CD14-positive monocyte (primary cell): ENCODE results near the gene NAA38. TPM values are rescaled to one million over a fixed set of nuclear protein-coding genes. Genes with fewer than 3 reads are reported as not detected.

Source experiments
- DNase-seq, 3 donors: peaks; one replicate each; pipeline ENCODE4 v3.0.0-alpha.2; 2011 to 2022
- H2AFZ ChIP-seq: 2 replicates; pipeline ENCODE4 v1.6.0; 2012; ENCODE audit warnings: mild to moderate bottlenecking, low read depth, low read length, inconsistent platforms; ENCODE audit not compliant: insufficient read depth, poor library complexity, severe bottlenecking
- H3K27ac ChIP-seq, 2 donors: 1 replicate in 1 of 2; 2 replicates in 1 of 2; pipeline ENCODE4 v1.5.1; 2012 to 2013; ENCODE audit warnings: low read length in 2 of 2, control low read depth in 1 of 2, inconsistent platforms in 1 of 2, low read depth in 1 of 2, mild to moderate bottlenecking in 1 of 2
- H3K27me3 ChIP-seq, 2 donors: one replicate each; pipeline versions ENCODE4 v1.6.0 to v1.6.1; 2011 to 2013; ENCODE audit warnings: low read length in 2 of 2; ENCODE audit not compliant: control insufficient read depth in 2 of 2, insufficient read depth in 2 of 2
- H3K36me3 ChIP-seq, 2 donors: replicated peaks in 1 of 2; 1 replicate in 1 of 2; 2 replicates in 1 of 2; pipeline versions ENCODE4 v1.5.1 to v1.6.1; 2012 to 2013; ENCODE audit warnings: low read length in 2 of 2, control low read depth in 1 of 2, inconsistent platforms in 1 of 2, mild to moderate bottlenecking in 1 of 2; ENCODE audit not compliant: insufficient read depth in 2 of 2, control insufficient read depth in 1 of 2
- H3K4me1 ChIP-seq, 2 donors: 1 replicate in 1 of 2; 2 replicates in 1 of 2; pipeline versions ENCODE4 v1.5.1 to v1.6.1; 2012 to 2013; ENCODE audit warnings: low read length in 2 of 2, control low read depth in 1 of 2, inconsistent platforms in 1 of 2, mild to moderate bottlenecking in 1 of 2, moderate library complexity in 1 of 2; ENCODE audit not compliant: insufficient read depth in 2 of 2, control insufficient read depth in 1 of 2
- H3K4me2 ChIP-seq: replicated peaks from 2 replicates; pipeline ENCODE3; 2012; ENCODE audit warnings: low read length, moderate library complexity, mild to moderate bottlenecking; ENCODE audit not compliant: poor library complexity, severe bottlenecking; ENCODE audit errors: extremely low read depth
- H3K4me3 ChIP-seq, 3 experiments: fragments of 200-600 bp in 1 of 3; sonication (generic) in 1 of 3; replicated peaks in 1 of 3; 1 replicate in 2 of 3; 2 replicates in 1 of 3; pipeline ENCODE4 v1.5.1; 2011 to 2013; ENCODE audit warnings: low read length in 3 of 3, mild to moderate bottlenecking in 3 of 3, control low read depth in 2 of 3, low read depth in 2 of 3, inconsistent platforms in 1 of 3, moderate library complexity in 1 of 3
- H3K79me2 ChIP-seq: 2 replicates; pipeline ENCODE4 v1.6.0; 2012; ENCODE audit warnings: mild to moderate bottlenecking, control low read depth, inconsistent platforms, low read length, moderate library complexity; ENCODE audit not compliant: insufficient read depth
- H3K9ac ChIP-seq: 2 replicates; pipeline ENCODE4 v1.6.0; 2017; ENCODE audit warnings: low read length, mild to moderate bottlenecking; ENCODE audit not compliant: insufficient read depth, poor library complexity, severe bottlenecking
- H3K9me3 ChIP-seq, 2 donors: replicated peaks in 1 of 2; 1 replicate in 1 of 2; 2 replicates in 1 of 2; pipeline versions ENCODE4 v1.5.1 to v1.6.1; 2012 to 2013; ENCODE audit warnings: low read length in 2 of 2, control low read depth in 1 of 2; ENCODE audit not compliant: control insufficient read depth in 1 of 2, insufficient read depth in 1 of 2
- H4K20me1 ChIP-seq: 2 replicates; pipeline ENCODE4 v1.6.0; 2012; ENCODE audit warnings: mild to moderate bottlenecking, low read length, control low read depth, moderate library complexity; ENCODE audit not compliant: insufficient read depth
- H3K27ac Mint-ChIP-seq, 7 donors: one replicate each; pipeline ENCODE4 v1.8.0; 2020; ENCODE audit warnings: mild to moderate bottlenecking in 7 of 7, mixed read lengths in 7 of 7, moderate library complexity in 6 of 7, inconsistent platforms in 2 of 7
- H3K27me3 Mint-ChIP-seq, 3 donors: one replicate each; pipeline ENCODE4 v1.8.0; 2021 to 2022; ENCODE audit warnings: low read depth in 3 of 3, mild to moderate bottlenecking in 3 of 3, mixed read lengths in 3 of 3, moderate library complexity in 3 of 3, inconsistent platforms in 1 of 3
- H3K36me3 Mint-ChIP-seq, 2 donors: one replicate each; pipeline ENCODE4 v1.8.0; 2020; ENCODE audit warnings: mixed read lengths in 2 of 2, inconsistent platforms in 1 of 2, mild to moderate bottlenecking in 1 of 2
- H3K4me1 Mint-ChIP-seq: one replicate; pipeline ENCODE4 v1.8.0; 2020; ENCODE audit warnings: mild to moderate bottlenecking, mixed read lengths
- H3K4me3 Mint-ChIP-seq, 2 donors: one replicate each; pipeline ENCODE4 v1.8.0; 2020; ENCODE audit warnings: mild to moderate bottlenecking in 2 of 2, mixed read lengths in 2 of 2, moderate library complexity in 1 of 2
- H3K9me3 Mint-ChIP-seq, 7 donors: one replicate each; pipeline ENCODE4 v1.8.0; 2020 to 2022; ENCODE audit warnings: mixed read lengths in 7 of 7, mild to moderate bottlenecking in 6 of 7, moderate library complexity in 6 of 7, inconsistent platforms in 2 of 7
- WGBS: methylation state at CpG from one replicate; pipeline ENCODE4 v1.1.5; 2013; ENCODE audit warnings: missing lambda C conversion rate; ENCODE audit not compliant: insufficient coverage; 5-methylcytosine and 5-hydroxymethylcytosine counted together
- intact Hi-C, 2 donors: fragments of 100-400 bp; cut with micrococcal nuclease; formaldehyde crosslinking; loops; one replicate each; pipeline versions ENCODE4 v1.15.0 to v1.15.1; 2023
- polyA plus RNA-seq, 3 donors: library from polyadenylated mRNA; depleted of rRNA in 1 of 3; unstranded in 2 of 3; stranded (reverse) in 1 of 3; fragments of 300-500 nt in 2 of 3; fragments of >200 nt in 1 of 3; fragmentation: Illumina TruSeq in 2 of 3; gene quantifications; 1 replicate in 2 of 3; 2 replicates in 1 of 3; pipeline ENCODE4 v1.2.3, GENCODE V29; 2012 to 2021
- TF ChIP-seq, protein P1 (sequence below): fragments of 200-600 bp; IDR thresholded peaks from one replicate; pipeline ENCODE4 v1.8.0; 2022; ENCODE audit warnings: antibody characterized with exemption, mild to moderate bottlenecking

The NAA38 gene
- polyA plus RNA-seq, 3 donors: 63.8 to 197 (median 148) TPM

DNA sequence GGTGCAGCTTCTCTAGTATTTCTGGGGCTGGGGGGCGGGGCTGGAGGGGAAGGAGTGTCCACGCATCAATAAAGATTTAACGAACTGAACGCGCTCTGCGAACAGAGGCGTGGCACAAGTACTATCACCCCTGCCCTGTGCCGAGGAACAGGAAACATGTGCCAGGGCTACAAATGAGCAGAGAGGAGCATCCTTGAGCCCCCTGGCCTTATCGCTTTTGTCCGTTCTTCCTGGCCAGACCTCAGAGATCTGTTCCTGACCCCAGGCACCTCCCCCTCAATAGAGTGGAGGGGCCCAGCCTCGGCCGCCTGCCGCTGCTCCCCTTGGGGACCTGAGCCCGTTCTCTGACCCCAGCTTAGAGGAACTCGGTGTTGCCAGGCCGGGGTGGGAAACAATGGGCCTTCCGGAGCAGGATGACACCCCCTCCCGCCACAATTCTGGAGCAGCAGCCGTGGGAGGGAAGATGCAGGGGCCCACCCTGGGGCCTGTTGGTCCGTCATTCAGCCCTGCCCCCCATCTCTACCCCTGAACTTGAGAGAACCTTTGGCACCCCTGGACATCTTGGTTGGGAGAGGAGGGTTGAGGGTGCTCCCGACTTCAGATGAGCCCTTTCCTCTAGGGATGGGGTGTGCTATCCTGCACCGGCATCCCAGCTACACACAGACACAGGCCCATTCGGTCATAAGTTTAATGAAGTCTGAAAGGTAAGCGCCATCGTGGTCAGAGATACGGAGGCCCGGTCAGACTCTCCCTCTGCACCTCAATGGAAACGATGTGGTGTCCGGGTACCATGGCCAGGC lies 1.1 kb downstream of the NAA38 start:
- no peaks in the 10 kb centered on the region for H3K9me3 Mint-ChIP-seq
- Histone ChIP-seq H3K4me3 (peak overlapping the region; percentile 67 to 95 (median 74)), H2AFZ (peak overlapping the region; percentile 85), H3K4me1 (peaks cover 45 to 57% of the 10 kb centered on the region in 2 donors), H3K9ac (peak overlapping the region; percentile 84), H3K4me2 (peak overlapping the region; percentile 98), H4K20me1 (peaks cover 54% of the 10 kb centered on the region), H3K9me3 (no peaks in the 10 kb centered on the region), H3K36me3 (peaks cover 31 to 55% of the 10 kb centered on the region in 2 donors), H3K79me2 (peaks cover 47% of the 10 kb centered on the region), H3K27ac (peak overlapping the region; percentile 94 to 95), H3K27me3 (no peaks in the 10 kb centered on the region)
- no peak overlapping the region for H3K27ac Mint-ChIP-seq
- peaks cover 36 to 57% of the 10 kb centered on the region in 2 donors for H3K36me3 Mint-ChIP-seq
- intact Hi-C loops: loop anchor here (2.0 kb wide), 3 partner anchors 13 to 33 kb away; partner anchors contain the start of gene KDM6B (in 1 of the 2)
- DNase-seq: peak in 2 of 3 donors; percentile 47 to 52
- TF ChIP-seq, protein P1, sequence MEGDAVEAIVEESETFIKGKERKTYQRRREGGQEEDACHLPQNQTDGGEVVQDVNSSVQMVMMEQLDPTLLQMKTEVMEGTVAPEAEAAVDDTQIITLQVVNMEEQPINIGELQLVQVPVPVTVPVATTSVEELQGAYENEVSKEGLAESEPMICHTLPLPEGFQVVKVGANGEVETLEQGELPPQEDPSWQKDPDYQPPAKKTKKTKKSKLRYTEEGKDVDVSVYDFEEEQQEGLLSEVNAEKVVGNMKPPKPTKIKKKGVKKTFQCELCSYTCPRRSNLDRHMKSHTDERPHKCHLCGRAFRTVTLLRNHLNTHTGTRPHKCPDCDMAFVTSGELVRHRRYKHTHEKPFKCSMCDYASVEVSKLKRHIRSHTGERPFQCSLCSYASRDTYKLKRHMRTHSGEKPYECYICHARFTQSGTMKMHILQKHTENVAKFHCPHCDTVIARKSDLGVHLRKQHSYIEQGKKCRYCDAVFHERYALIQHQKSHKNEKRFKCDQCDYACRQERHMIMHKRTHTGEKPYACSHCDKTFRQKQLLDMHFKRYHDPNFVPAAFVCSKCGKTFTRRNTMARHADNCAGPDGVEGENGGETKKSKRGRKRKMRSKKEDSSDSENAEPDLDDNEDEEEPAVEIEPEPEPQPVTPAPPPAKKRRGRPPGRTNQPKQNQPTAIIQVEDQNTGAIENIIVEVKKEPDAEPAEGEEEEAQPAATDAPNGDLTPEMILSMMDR: no peak
- peaks cover 0 to 4% (median 2%) of the 10 kb centered on the region in 3 donors for H3K27me3 Mint-ChIP-seq
- 0% methylated on average over 24 of the region's 29 CpGs for WGBS
- no peak overlapping the region for H3K4me3 Mint-ChIP-seq
- H3K4me1 Mint-ChIP-seq: peaks cover 9% of the 10 kb centered on the region

DNA sequence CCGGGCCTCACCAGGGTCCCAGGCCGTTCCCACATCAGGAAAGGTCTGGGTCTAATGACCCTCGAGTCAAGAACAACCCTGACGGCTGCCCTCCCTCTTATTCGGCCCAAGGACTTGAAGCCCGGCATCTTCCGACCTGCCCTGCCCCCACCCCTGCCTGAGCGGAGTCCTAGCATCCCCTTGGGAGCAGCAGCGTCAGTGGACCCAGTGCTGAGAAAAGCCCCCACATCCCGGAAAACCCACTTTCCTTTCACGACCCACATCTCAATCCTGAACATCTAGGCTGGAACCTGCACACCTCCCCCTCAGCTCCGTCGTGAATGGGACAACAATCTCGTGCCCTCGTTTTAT lies 1.7 kb downstream of the NAA38 start:
- TF ChIP-seq, protein P1: no peak
- H3K36me3 ChIP-seq: peaks cover 36 to 55% of the 10 kb centered on the region in 2 donors
- H3K9ac ChIP-seq: no peak overlapping the region
- Mint-ChIP-seq H3K27ac (no peak overlapping the region), H3K9me3 (no peaks in the 10 kb centered on the region), H3K4me3 (no peak overlapping the region), H3K4me1 (peaks cover 13% of the 10 kb centered on the region), H3K27me3 (peaks cover 0 to 4% (median 2%) of the 10 kb centered on the region in 3 donors), H3K36me3 (peaks cover 37 to 60% of the 10 kb centered on the region in 2 donors)
- DNase-seq: no peak
- 32% methylated on average over 10 of the region's 15 CpGs for WGBS
- H3K4me2 ChIP-seq: peak overlapping the region; percentile 98
- H3K79me2 ChIP-seq: peaks cover 47% of the 10 kb centered on the region
- peaks cover 60% of the 10 kb centered on the region for H4K20me1 ChIP-seq
- peaks cover 45 to 62% of the 10 kb centered on the region in 2 donors for H3K4me1 ChIP-seq
- no peaks in the 10 kb centered on the region for H3K9me3 ChIP-seq
- intact Hi-C loops: loop anchor here (2.0 kb wide), 3 partner anchors 13 to 33 kb away; partner anchors contain the start of gene KDM6B (in 1 of the 2)
- no peaks in the 10 kb centered on the region for H3K27me3 ChIP-seq
- H2AFZ ChIP-seq: no peak overlapping the region
- H3K4me3 ChIP-seq: peak overlapping the region in 1 of 3 experiments; percentile 95
- peak overlapping the region; percentile 94 to 95 for H3K27ac ChIP-seq
